H9 (cell line): ENCODE measurements around the gene EPHB2. TPM values are rescaled to one million over a fixed set of nuclear protein-coding genes. Genes with fewer than 3 reads are reported as not detected.
"Not testable (repeated sequence)": the region's sequence is repeated elsewhere in the genome, so short reads cannot be mapped to it uniquely, and the experiment has no call there.

Experiments
- DNase-seq: peaks from one replicate; pipeline ENCODE4 v3.0.0-alpha.2; 2017
- H2AFZ ChIP-seq: one replicate; pipeline ENCODE4 v1.6.1; 2013; ENCODE audit warnings: mild to moderate bottlenecking, low read length, control low read depth, moderate library complexity
- H2AK5ac ChIP-seq: 2 replicates; pipeline ENCODE4 v1.6.1; 2013; ENCODE audit warnings: low read length, control low read depth, mixed read lengths; ENCODE audit not compliant: insufficient read length
- H2BK120ac ChIP-seq: one replicate; pipeline ENCODE4 v1.6.1; 2013; ENCODE audit warnings: low read depth, mild to moderate bottlenecking, low read length, control low read depth, inconsistent platforms; ENCODE audit not compliant: poor library complexity, severe bottlenecking
- H2BK12ac ChIP-seq: 2 replicates; pipeline ENCODE4 v1.6.1; 2013; ENCODE audit warnings: low read length, control low read depth, mixed read lengths, low read depth; ENCODE audit not compliant: insufficient read length
- H2BK15ac ChIP-seq: 2 replicates; pipeline ENCODE4 v1.6.1; 2013; ENCODE audit warnings: low read depth, low read length, control low read depth
- H2BK20ac ChIP-seq: one replicate; pipeline ENCODE4 v1.6.1; 2013; ENCODE audit warnings: low read depth, mild to moderate bottlenecking, low read length, control low read depth, inconsistent platforms; ENCODE audit not compliant: poor library complexity, severe bottlenecking
- H2BK5ac ChIP-seq: 2 replicates; pipeline ENCODE4 v1.6.1; 2013; ENCODE audit warnings: low read length, control low read depth, mixed read lengths; ENCODE audit not compliant: insufficient read length
- H3K14ac ChIP-seq: 2 replicates; pipeline ENCODE4 v1.6.1; 2013; ENCODE audit warnings: low read length, control low read depth; ENCODE audit not compliant: insufficient read depth
- H3K18ac ChIP-seq: 2 replicates; pipeline ENCODE4 v1.6.1; 2013; ENCODE audit warnings: low read depth, mild to moderate bottlenecking, mixed read lengths, low read length, control low read depth; ENCODE audit not compliant: insufficient read length
- H3K23ac ChIP-seq: 2 replicates; pipeline ENCODE4 v1.6.1; 2013; ENCODE audit warnings: low read length, control low read depth, mixed read lengths, low read depth; ENCODE audit not compliant: insufficient read length
- H3K23me2 ChIP-seq: 2 replicates; pipeline ENCODE4 v1.6.1; 2013; ENCODE audit warnings: low read depth, mild to moderate bottlenecking, mixed read lengths, low read length, control low read depth; ENCODE audit not compliant: insufficient read length, poor library complexity, severe bottlenecking
- H3K27ac ChIP-seq: 2 replicates; pipeline ENCODE4 v1.5.1; 2013; ENCODE audit warnings: low read length, control low read depth, mixed read lengths, low read depth; ENCODE audit not compliant: insufficient read length
- H3K27me3 ChIP-seq: 2 replicates; pipeline ENCODE4 v1.6.1; 2013; ENCODE audit warnings: low read length, control low read depth, inconsistent platforms; ENCODE audit not compliant: insufficient read depth
- H3K4ac ChIP-seq: 2 replicates; pipeline ENCODE4 v1.6.1; 2013; ENCODE audit warnings: low read depth, mild to moderate bottlenecking, control low read depth, inconsistent platforms, low read length, moderate library complexity
- H3K4me1 ChIP-seq: 2 replicates; pipeline ENCODE4 v1.6.1; 2013; ENCODE audit warnings: low read length, control low read depth, inconsistent platforms; ENCODE audit not compliant: insufficient read depth
- H3K4me2 ChIP-seq: 2 replicates; pipeline ENCODE4 v1.6.1; 2013; ENCODE audit warnings: low read length, control low read depth, mixed read lengths; ENCODE audit not compliant: insufficient read length, insufficient read depth
- H3K56ac ChIP-seq: 2 replicates; pipeline ENCODE4 v1.6.1; 2013; ENCODE audit warnings: low read depth, mild to moderate bottlenecking, mixed read lengths, low read length, control low read depth; ENCODE audit not compliant: insufficient read length
- H3K79me1 ChIP-seq: 2 replicates; pipeline ENCODE4 v1.6.1; 2013; ENCODE audit warnings: low read depth, mild to moderate bottlenecking, moderate library complexity, low read length, control low read depth, inconsistent platforms; ENCODE audit not compliant: insufficient read depth, poor library complexity, severe bottlenecking
- H3K79me2 ChIP-seq: 2 replicates; pipeline ENCODE4 v1.6.1; 2013; ENCODE audit warnings: low read length, control low read depth, inconsistent platforms; ENCODE audit not compliant: insufficient read depth
- H3K9ac ChIP-seq: 2 replicates; pipeline ENCODE4 v1.6.1; 2013; ENCODE audit warnings: low read length, control low read depth, mixed read lengths; ENCODE audit not compliant: insufficient read length; ENCODE audit errors: extremely low read depth
- H3K9me3 ChIP-seq: one replicate; pipeline ENCODE4 v1.6.1; 2013; ENCODE audit warnings: low read depth, low read length, inconsistent platforms; ENCODE audit not compliant: control insufficient read depth
- H3T11ph ChIP-seq: one replicate; pipeline ENCODE4 v1.6.1; 2013; ENCODE audit warnings: mild to moderate bottlenecking, low read length, control low read depth, inconsistent platforms
- H4K20me1 ChIP-seq: one replicate; pipeline ENCODE4 v1.6.1; 2013; ENCODE audit not compliant: control insufficient read depth, insufficient read length, insufficient read depth
- H4K5ac ChIP-seq: 2 replicates; pipeline ENCODE4 v1.6.1; 2013; ENCODE audit warnings: low read depth, mild to moderate bottlenecking, mixed read lengths, low read length, control low read depth; ENCODE audit not compliant: insufficient read length
- H4K8ac ChIP-seq: replicated peaks from 2 replicates; pipeline ENCODE4 v1.6.1; 2013; ENCODE audit warnings: low read length, control low read depth, mixed read lengths, low read depth; ENCODE audit not compliant: insufficient read length
- H4K91ac ChIP-seq: 2 replicates; pipeline ENCODE4 v1.6.1; 2013; ENCODE audit warnings: low read depth, mild to moderate bottlenecking, moderate library complexity, mixed read lengths, low read length, control low read depth; ENCODE audit not compliant: insufficient read length
- H3K27ac Mint-ChIP-seq, 3 experiments: 2 replicates in 2 of 3; 3 replicates in 1 of 3; pipeline ENCODE4 v1.8.0; 2020 to 2021; ENCODE audit warnings: mixed read lengths in 3 of 3, mild to moderate bottlenecking in 1 of 3, moderate library complexity in 1 of 3
- H3K27me3 Mint-ChIP-seq: 2 replicates; pipeline ENCODE4 v1.8.0; 2021; ENCODE audit warnings: low read depth, mild to moderate bottlenecking, moderate library complexity, mixed read lengths
- H3K36me3 Mint-ChIP-seq, 3 experiments: 2 replicates in 2 of 3; 3 replicates in 1 of 3; pipeline ENCODE4 v1.8.0; 2020 to 2021; ENCODE audit warnings: low read depth in 3 of 3, mixed read lengths in 3 of 3; ENCODE audit not compliant: insufficient read depth in 1 of 3
- H3K4me1 Mint-ChIP-seq, 2 experiments: 2 replicates each; pipeline ENCODE4 v1.8.0; 2020; ENCODE audit warnings: mixed read lengths in 2 of 2
- H3K4me3 Mint-ChIP-seq, 2 experiments: 2 replicates in 1 of 2; 3 replicates in 1 of 2; pipeline ENCODE4 v1.8.0; 2020 to 2021; ENCODE audit warnings: mild to moderate bottlenecking in 2 of 2, mixed read lengths in 2 of 2, moderate library complexity in 1 of 2
- H3K9me3 Mint-ChIP-seq, 2 experiments: 2 replicates in 1 of 2; 3 replicates in 1 of 2; pipeline ENCODE4 v1.8.0; 2020; ENCODE audit warnings: mild to moderate bottlenecking in 2 of 2, mixed read lengths in 2 of 2, moderate library complexity in 1 of 2
- CTCF ChIP-seq: fragments of 200-600 bp; sonication (generic); conservative IDR thresholded peaks from 3 replicates; pipeline ENCODE4 v1.8.0; 2021; ENCODE audit warnings: antibody characterized with exemption, mild to moderate bottlenecking
- WGBS: extraction: QIAGEN DNeasy Blood & Tissue Kit; methylation state at CpG from one replicate; pipeline ENCODE4 v1.1.7; 2013; ENCODE audit warnings: missing lambda C conversion rate, low lambda C conversion rate, mixed read lengths; ENCODE audit not compliant: insufficient read length; ENCODE audit errors: extremely low coverage; 5-methylcytosine and 5-hydroxymethylcytosine counted together
- total RNA-seq: library from RNA; stranded (reverse); gene quantifications from 2 replicates; pipeline ENCODE4 v1.2.1, GENCODE V29; 2021

EPHB2 gene
- total RNA-seq, 1 experiment from 2014 or later: 9.5 TPM

GRCh38 chr1:22674410-22674749, 36.3 kb upstream of the EPHB2 start:
- Mint-ChIP-seq H3K36me3 (no peaks in the 10 kb centered on the region), H3K27me3 (peaks cover 3% of the 10 kb centered on the region), H3K27ac (no peak overlapping the region), H3K4me1 (peaks cover 0 to 20% of the 10 kb centered on the region in 2 experiments; a peak in 3 of 4 replicates), H3K9me3 (no peaks in the 10 kb centered on the region; a peak in 1 of 5 replicates), H3K4me3 (no peak overlapping the region)
- no peaks in the 10 kb centered on the region for H3K23me2 ChIP-seq
- no peaks in the 10 kb centered on the region for H3K27me3 ChIP-seq
- H2BK5ac ChIP-seq: no peak overlapping the region
- H4K91ac ChIP-seq: no peak overlapping the region
- H4K8ac ChIP-seq: no peak overlapping the region
- no peak overlapping the region for H3T11ph ChIP-seq
- H3K23ac ChIP-seq: no peak overlapping the region
- no peaks in the 10 kb centered on the region for H4K20me1 ChIP-seq
- no peak overlapping the region for H3K4ac ChIP-seq
- no CpG with 5 or more reads among the region's 1 CpG for WGBS
- no peak overlapping the region for H3K9ac ChIP-seq
- H3K14ac ChIP-seq: no peak overlapping the region
- H2AK5ac ChIP-seq: no peak overlapping the region
- no peak overlapping the region for H3K56ac ChIP-seq
- no peak overlapping the region for H4K5ac ChIP-seq
- no peaks in the 10 kb centered on the region for H3K79me2 ChIP-seq
- H2AFZ ChIP-seq: no peak overlapping the region
- no peaks in the 10 kb centered on the region for H3K79me1 ChIP-seq
- no peak overlapping the region for H3K4me2 ChIP-seq
- peaks cover 7% of the 10 kb centered on the region; the same call in 1 of the 2 replicates for H3K4me1 ChIP-seq
- H2BK20ac ChIP-seq: no peak overlapping the region
- H2BK15ac ChIP-seq: no peak overlapping the region
- no peak overlapping the region for H2BK12ac ChIP-seq
- no peak for DNase-seq
- no peak overlapping the region for H2BK120ac ChIP-seq
- H3K27ac ChIP-seq: no peak overlapping the region
- no peaks in the 10 kb centered on the region for H3K9me3 ChIP-seq
- no peak overlapping the region for H3K18ac ChIP-seq
- TF ChIP-seq CTCF: no peak

- H2AFZ ChIP-seq, H3K36me3 Mint-ChIP-seq, H2BK120ac ChIP-seq, H2BK20ac ChIP-seq, H3K79me2 ChIP-seq, DNase-seq, H2AK5ac ChIP-seq, H3K9ac ChIP-seq, H3K23me2 ChIP-seq, H2BK12ac ChIP-seq, H3K4me3 Mint-ChIP-seq, H3K79me1 ChIP-seq, H3K27me3 ChIP-seq, H3T11ph ChIP-seq, H3K4ac ChIP-seq, H4K91ac ChIP-seq, H3K14ac ChIP-seq, H4K8ac ChIP-seq, H3K27me3 Mint-ChIP-seq, H4K5ac ChIP-seq, H4K20me1 ChIP-seq, H2BK15ac ChIP-seq, H3K9me3 ChIP-seq, H3K27ac ChIP-seq, H3K56ac ChIP-seq, H3K27ac Mint-ChIP-seq, H3K4me2 ChIP-seq, H3K4me1 ChIP-seq, H3K9me3 Mint-ChIP-seq, H3K18ac ChIP-seq, H3K23ac ChIP-seq, H2BK5ac ChIP-seq: not testable (repeated sequence)
- H3K4me1 Mint-ChIP-seq: peaks cover 0 to 13% of the 10 kb centered on the region in 2 experiments; a peak in 3 of 4 replicates
- WGBS: no CpG with 5 or more reads among the region's 15 CpGs
Observed at GRCh38 chr1:22676151-22676550, 34.5 kb upstream of the EPHB2 start.
